Embryonic facial prominence (tissue), 1 donor: ENCODE results near the gene INTS7.

Source experiments
- DNase-seq: peaks from one replicate; pipeline ENCODE4 v3.0.0-alpha.2; 2016; ENCODE audit errors: extremely low spot score

The INTS7 gene

GRCh38 chr1:211908951-211909350, 126.4 kb downstream of the INTS7 start:
- DNase-seq, result no peak

- DNase-seq, result no peak
Measured at GRCh38 chr1:211908453-211908852, 126.9 kb downstream of the INTS7 start.

- no peak for DNase-seq
Measured at GRCh38 chr1:211903490-211904245, 131.7 kb downstream of the INTS7 start.

GRCh38 chr1:211902624-211903291, 132.6 kb downstream of the INTS7 start:
- DNase-seq, result no peak

- no peak for DNase-seq
Measured at GRCh38 chr1:211901945-211902344, 133.4 kb downstream of the INTS7 start.

- DNase-seq, result no peak
Measured at GRCh38 chr1:211900441-211900840, 134.9 kb downstream of the INTS7 start.

GRCh38 chr1:211896958-211897357, 138.4 kb downstream of the INTS7 start:
- DNase-seq, result no peak

GRCh38 chr1:211895126-211895759, 140.1 kb downstream of the INTS7 start:
- no peak for DNase-seq

- no peak for DNase-seq
Measured at GRCh38 chr1:211894312-211894711, 141.0 kb downstream of the INTS7 start.

- no peak for DNase-seq
Measured at GRCh38 chr1:211893260-211893659, 142.1 kb downstream of the INTS7 start.

- no peak for DNase-seq
Measured at GRCh38 chr1:211892577-211892976, 142.8 kb downstream of the INTS7 start.

GRCh38 chr1:211891708-211892107, 143.6 kb downstream of the INTS7 start:
- DNase-seq, result no peak
